Endothelial cell of umbilical vein (primary cell): ENCODE results near the gene R3HCC1L.

Source experiments
- EZH2 ChIP-seq: IDR thresholded peaks from 2 replicates; pipeline ENCODE4 v1.6.1; 2012; ENCODE audit warnings: borderline replicate concordance, low read depth, mild to moderate bottlenecking, moderate library complexity, low read length, inconsistent platforms; ENCODE audit not compliant: severe bottlenecking
- JUN ChIP-seq: IDR thresholded peaks from 2 replicates; pipeline ENCODE4 v1.6.1; 2011; ENCODE audit warnings: borderline replicate concordance, low read depth; ENCODE audit not compliant: insufficient read length, insufficient read depth
- POLR2AphosphoS5 ChIP-seq: IDR thresholded peaks from 2 replicates; pipeline ENCODE4 v1.6.1; 2012; ENCODE audit warnings: low read depth, mild to moderate bottlenecking, control low read depth, low read length, moderate library complexity; ENCODE audit not compliant: insufficient read depth
- TF ChIP-seq, protein P1 (sequence below), 2 donors: IDR thresholded peaks; 1 replicate in 1 of 2; 2 replicates in 1 of 2; pipeline ENCODE4 v1.5.1; 2011; ENCODE audit warnings: low read length in 2 of 2, mild to moderate bottlenecking in 2 of 2, moderate library complexity in 2 of 2, control low read depth in 1 of 2, inconsistent platforms in 1 of 2, low read depth in 1 of 2; ENCODE audit not compliant: insufficient read depth in 1 of 2; ENCODE audit errors: extremely low read depth in 1 of 2

DNA sequence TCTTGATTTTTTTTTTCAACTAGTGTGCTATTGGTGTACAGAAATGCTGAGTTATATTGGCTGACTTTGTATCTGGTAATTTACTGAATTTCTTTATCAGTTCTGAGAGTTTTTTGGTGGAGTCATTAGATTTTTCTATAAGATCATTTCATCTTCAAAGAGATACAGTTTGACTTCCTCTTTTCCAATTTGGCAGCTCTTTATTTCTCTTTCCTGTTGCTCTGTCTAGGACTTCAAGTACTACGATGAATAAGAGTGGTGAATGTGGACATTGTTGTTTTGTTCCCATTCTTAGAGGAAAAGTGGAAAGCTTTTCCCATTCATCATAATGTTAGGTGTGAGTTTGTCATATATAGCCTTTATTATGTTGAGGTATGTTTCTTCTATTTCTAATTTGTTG lies 83.3 kb downstream of the R3HCC1L start:
- TF ChIP-seq, protein P1, sequence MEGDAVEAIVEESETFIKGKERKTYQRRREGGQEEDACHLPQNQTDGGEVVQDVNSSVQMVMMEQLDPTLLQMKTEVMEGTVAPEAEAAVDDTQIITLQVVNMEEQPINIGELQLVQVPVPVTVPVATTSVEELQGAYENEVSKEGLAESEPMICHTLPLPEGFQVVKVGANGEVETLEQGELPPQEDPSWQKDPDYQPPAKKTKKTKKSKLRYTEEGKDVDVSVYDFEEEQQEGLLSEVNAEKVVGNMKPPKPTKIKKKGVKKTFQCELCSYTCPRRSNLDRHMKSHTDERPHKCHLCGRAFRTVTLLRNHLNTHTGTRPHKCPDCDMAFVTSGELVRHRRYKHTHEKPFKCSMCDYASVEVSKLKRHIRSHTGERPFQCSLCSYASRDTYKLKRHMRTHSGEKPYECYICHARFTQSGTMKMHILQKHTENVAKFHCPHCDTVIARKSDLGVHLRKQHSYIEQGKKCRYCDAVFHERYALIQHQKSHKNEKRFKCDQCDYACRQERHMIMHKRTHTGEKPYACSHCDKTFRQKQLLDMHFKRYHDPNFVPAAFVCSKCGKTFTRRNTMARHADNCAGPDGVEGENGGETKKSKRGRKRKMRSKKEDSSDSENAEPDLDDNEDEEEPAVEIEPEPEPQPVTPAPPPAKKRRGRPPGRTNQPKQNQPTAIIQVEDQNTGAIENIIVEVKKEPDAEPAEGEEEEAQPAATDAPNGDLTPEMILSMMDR (IDR thresholded peaks at IDR 0.05; ENCODE audit: extremely low read depth in 1 of 2, insufficient read depth in 1 of 2, low read depth in 1 of 2, low read length in 2 of 2): no peak
- TF ChIP-seq POLR2AphosphoS5 (no peak), EZH2 (no peak), JUN (no peak)
